Fibroblast of lung (primary cell): ENCODE results near the gene ZNF831. TPM values are rescaled to one million over a fixed set of nuclear protein-coding genes. Genes with fewer than 3 reads are reported as not detected.

Source experiments
- DNase-seq, 2 donors: peaks; one replicate each; pipeline versions ENCODE4 v3.0.0 to v3.0.0-alpha.2; 2010; ENCODE audit warnings: low read depth in 2 of 2
- H2AFZ ChIP-seq: 2 replicates; pipeline ENCODE4 v1.5.1; 2012; ENCODE audit warnings: low read length, control low read depth, inconsistent platforms
- H3K27ac ChIP-seq: 2 replicates; pipeline ENCODE4 v1.5.1; 2011; ENCODE audit warnings: low read length, control low read depth; ENCODE audit not compliant: insufficient read depth
- H3K27me3 ChIP-seq: 2 replicates; pipeline ENCODE4 v1.5.1; 2011; ENCODE audit warnings: mild to moderate bottlenecking, low read length; ENCODE audit not compliant: control insufficient read depth, insufficient read depth
- H3K36me3 ChIP-seq: 2 replicates; pipeline ENCODE4 v1.5.1; 2011; ENCODE audit warnings: low read length; ENCODE audit not compliant: control insufficient read depth, insufficient read depth
- H3K4me1 ChIP-seq: 2 replicates; pipeline ENCODE4 v1.5.1; 2011; ENCODE audit warnings: low read length; ENCODE audit not compliant: control insufficient read depth, insufficient read depth; ENCODE audit errors: extremely low read depth
- H3K4me2 ChIP-seq: 2 replicates; pipeline ENCODE4 v1.5.1; 2011; ENCODE audit warnings: low read length, control low read depth; ENCODE audit not compliant: insufficient read depth; ENCODE audit errors: extremely low read depth
- H3K4me3 ChIP-seq, 4 experiments: fragments of 200-600 bp in 1 of 4; sonication (generic) in 1 of 4; replicated peaks in 1 of 4; 2 replicates each; pipeline ENCODE4 v1.5.1; 2011 to 2016; ENCODE audit warnings: low read length in 4 of 4, low read depth in 3 of 4, mild to moderate bottlenecking in 3 of 4, control low read depth in 2 of 4, inconsistent platforms in 1 of 4, mixed read lengths in 1 of 4; ENCODE audit not compliant: insufficient read depth in 1 of 4; ENCODE audit errors: control extremely low read depth in 1 of 4
- H3K79me2 ChIP-seq: 2 replicates; pipeline ENCODE4 v1.5.1; 2012; ENCODE audit warnings: mild to moderate bottlenecking, low read length, inconsistent platforms; ENCODE audit not compliant: control insufficient read depth, insufficient read depth
- H3K9ac ChIP-seq: 2 replicates; pipeline ENCODE4 v1.5.1; 2011; ENCODE audit warnings: mild to moderate bottlenecking, low read length, control low read depth; ENCODE audit not compliant: insufficient read depth
- H3K9me3 ChIP-seq: 2 replicates; pipeline ENCODE4 v1.5.1; 2012; ENCODE audit warnings: low read depth, low read length; ENCODE audit not compliant: control insufficient read depth, insufficient read depth
- H4K20me1 ChIP-seq: 2 replicates; pipeline ENCODE4 v1.5.1; 2011; ENCODE audit warnings: low read length; ENCODE audit not compliant: control insufficient read depth, insufficient read depth; ENCODE audit errors: extremely low read depth
- CTCF ChIP-seq, 2 donors: IDR thresholded peaks in 1 of 2; conservative IDR thresholded peaks in 1 of 2; 1 replicate in 1 of 2; 2 replicates in 1 of 2; pipeline ENCODE4 v1.5.1; 2011 to 2012; ENCODE audit warnings: low read length in 2 of 2, control low read depth in 1 of 2, inconsistent platforms in 1 of 2, low read depth in 1 of 2, mild to moderate bottlenecking in 1 of 2
- EZH2 ChIP-seq: IDR thresholded peaks from 2 replicates; pipeline ENCODE4 v1.5.1; 2012; ENCODE audit warnings: low read length, control low read depth, mild to moderate bottlenecking; ENCODE audit errors: missing control alignments
- polyA plus RNA-seq, 2 donors: library from polyadenylated mRNA; depleted of rRNA in 1 of 2; stranded (reverse) in 1 of 2; unstranded in 1 of 2; fragments of >200 nt; gene quantifications; 2 replicates each; pipeline ENCODE4 v1.2.1, GENCODE V29; 2011 to 2012; ENCODE audit warnings: missing spikeins in 1 of 2
- total RNA-seq: library from RNA; depleted of rRNA; stranded (reverse); fragments of >200 nt; gene quantifications from 2 replicates; pipeline ENCODE4 v1.2.1, GENCODE V29; 2014

Gene ZNF831
- total and polyA plus RNA-seq, 2 donors (not counting 1 experiment from before 2014, with no cell fraction given): not detected

GRCh38 chr20:59147586-59147985 lies 16.0 kb upstream of the ZNF831 start:
- H3K4me1 ChIP-seq: no peaks in the 10 kb centered on the region
- DNase-seq: no peak
- no peak overlapping the region for H2AFZ ChIP-seq
- H3K79me2 ChIP-seq: no peaks in the 10 kb centered on the region
- TF ChIP-seq CTCF (conservative IDR thresholded peaks at IDR 0.05 in 1 of 2, IDR thresholded peaks at IDR 0.05 in 1 of 2; ENCODE audit: low read depth in 1 of 2, low read length in 2 of 2) (no peak), EZH2 (no peak)
- no peak overlapping the region for H3K4me2 ChIP-seq
- no peaks in the 10 kb centered on the region for H3K36me3 ChIP-seq
- H3K27me3 ChIP-seq: no peaks in the 10 kb centered on the region
- no peaks in the 10 kb centered on the region for H3K9me3 ChIP-seq
- no peak overlapping the region for H3K9ac ChIP-seq
- no peaks in the 10 kb centered on the region for H4K20me1 ChIP-seq
- no peak overlapping the region for H3K27ac ChIP-seq
- no peak overlapping the region for H3K4me3 ChIP-seq

GRCh38 chr20:59148701-59149493 lies 14.7 kb upstream of the ZNF831 start:
- H3K4me3 ChIP-seq: no peak overlapping the region
- no peaks in the 10 kb centered on the region for H3K27me3 ChIP-seq
- no peak overlapping the region for H3K9ac ChIP-seq
- no peak overlapping the region for H3K4me2 ChIP-seq
- H4K20me1 ChIP-seq: no peaks in the 10 kb centered on the region
- H3K27ac ChIP-seq: no peak overlapping the region
- H2AFZ ChIP-seq: no peak overlapping the region
- no peaks in the 10 kb centered on the region for H3K79me2 ChIP-seq
- no peaks in the 10 kb centered on the region for H3K36me3 ChIP-seq
- no peaks in the 10 kb centered on the region for H3K4me1 ChIP-seq
- no peaks in the 10 kb centered on the region for H3K9me3 ChIP-seq
- DNase-seq: no peak
- no peak for TF ChIP-seq CTCF (conservative IDR thresholded peaks at IDR 0.05 in 1 of 2, IDR thresholded peaks at IDR 0.05 in 1 of 2; ENCODE audit: low read depth in 1 of 2, low read length in 2 of 2)

GRCh38 chr20:59149678-59150504 lies 13.7 kb upstream of the ZNF831 start:
- H3K9me3 ChIP-seq: no peaks in the 10 kb centered on the region
- H3K27ac ChIP-seq: no peak overlapping the region
- TF ChIP-seq EZH2 (no peak), CTCF (conservative IDR thresholded peaks at IDR 0.05 in 1 of 2, IDR thresholded peaks at IDR 0.05 in 1 of 2; ENCODE audit: low read depth in 1 of 2, low read length in 2 of 2) (no peak)
- H4K20me1 ChIP-seq: no peaks in the 10 kb centered on the region
- H3K4me2 ChIP-seq: no peak overlapping the region
- H3K79me2 ChIP-seq: no peaks in the 10 kb centered on the region
- no peaks in the 10 kb centered on the region for H3K4me1 ChIP-seq
- H3K9ac ChIP-seq: no peak overlapping the region
- no peaks in the 10 kb centered on the region for H3K36me3 ChIP-seq
- no peak overlapping the region for H2AFZ ChIP-seq
- no peaks in the 10 kb centered on the region for H3K27me3 ChIP-seq
- no peak for DNase-seq
- H3K4me3 ChIP-seq: no peak overlapping the region
